HepG2 (cell line): ENCODE results near the gene EPO. TPM values are rescaled to one million over a fixed set of nuclear protein-coding genes. Genes with fewer than 3 reads are reported as not detected.

Experiments used
- BRF2 ChIP-seq: sonication (generic); formaldehyde crosslinking; IDR thresholded peaks from 2 replicates; pipeline ENCODE4 v1.8.1; 2022; ENCODE audit warnings: mild to moderate bottlenecking, missing genetic modification reagents
- CBFB ChIP-seq: sonication (generic); formaldehyde crosslinking; IDR thresholded peaks from 2 replicates; pipeline ENCODE4 v1.4.0; 2020; ENCODE audit warnings: missing genetic modification reagents
- CBX1 ChIP-seq: IDR thresholded peaks from one replicate; pipeline ENCODE4 v1.6.1; 2016; ENCODE audit warnings: antibody characterized with exemption, low read depth
- CREB3 ChIP-seq: sonication (generic); formaldehyde crosslinking; IDR thresholded peaks from 2 replicates; pipeline ENCODE4 v1.5.0; 2020; ENCODE audit warnings: missing genetic modification reagents
- ETV6 ChIP-seq: sonication (generic); formaldehyde crosslinking; conservative IDR thresholded peaks from 2 replicates; pipeline ENCODE4 v1.4.0; 2020; ENCODE audit warnings: missing genetic modification reagents
- GZF1 ChIP-seq: sonication (generic); formaldehyde crosslinking; IDR thresholded peaks from 2 replicates; pipeline ENCODE4 v1.5.1; 2020; ENCODE audit warnings: mild to moderate bottlenecking, missing genetic modification reagents
- KDM5A ChIP-seq: fragments of 200-600 bp; sonication (generic); IDR thresholded peaks from 2 replicates; pipeline ENCODE4 v1.7.0; 2018; ENCODE audit warnings: antibody characterized with exemption, mild to moderate bottlenecking, low read length, borderline replicate concordance
- MED1 ChIP-seq: sonication (generic); formaldehyde crosslinking; IDR thresholded peaks from 2 replicates; pipeline ENCODE4 v1.4.0; 2020; ENCODE audit warnings: missing genetic modification reagents
- MTA1 ChIP-seq: sonication (generic); formaldehyde crosslinking; IDR thresholded peaks from 2 replicates; pipeline ENCODE4 v1.4.0; 2020; ENCODE audit warnings: missing genetic modification reagents, mild to moderate bottlenecking, borderline replicate concordance
- MTF1 ChIP-seq: sonication (generic); formaldehyde crosslinking; IDR thresholded peaks from 2 replicates; pipeline ENCODE4 v1.5.0; 2020; ENCODE audit warnings: missing genetic modification reagents
- MYPOP ChIP-seq: sonication (generic); formaldehyde crosslinking; IDR thresholded peaks from 2 replicates; pipeline ENCODE4 v1.8.1; 2023; ENCODE audit warnings: mild to moderate bottlenecking, moderate library complexity, missing genetic modification reagents
- RBM39 ChIP-seq: fragments of 200-400 bp; formaldehyde crosslinking; IDR thresholded peaks from one replicate; pipeline ENCODE4 v1.6.1; 2018; ENCODE audit warnings: antibody characterized with exemption, mild to moderate bottlenecking, low read depth, low read length; ENCODE audit not compliant: poor library complexity, severe bottlenecking
- SAP130 ChIP-seq: IDR thresholded peaks from 2 replicates; pipeline ENCODE4 v1.6.1; 2016; ENCODE audit warnings: low read depth
- SIN3A ChIP-seq: IDR thresholded peaks from 2 replicates; pipeline ENCODE4 v1.6.1; 2011; ENCODE audit warnings: low read depth, mild to moderate bottlenecking, control low read depth, low read length, borderline replicate concordance
- SP5 ChIP-seq: IDR thresholded peaks from 2 replicates; pipeline ENCODE4 v1.6.1; 2016; ENCODE audit warnings: low read depth, borderline replicate concordance
- TCF12 ChIP-seq, 2 experiments: fragments of 450-650 bp in 1 of 2; sonication (generic) in 1 of 2; formaldehyde crosslinking in 1 of 2; IDR thresholded peaks; 2 replicates each; pipeline versions ENCODE4 v1.6.1 to v1.8.0; 2017 to 2022; ENCODE audit warnings: antibody characterized with exemption in 1 of 2, mild to moderate bottlenecking in 1 of 2, missing genetic modification reagents in 1 of 2, moderate library complexity in 1 of 2
- ZFP62 ChIP-seq: sonication (generic); formaldehyde crosslinking; IDR thresholded peaks from 2 replicates; pipeline ENCODE4 v1.4.0; 2020; ENCODE audit warnings: missing genetic modification reagents
- ZNF546 ChIP-seq: sonication (generic); formaldehyde crosslinking; conservative IDR thresholded peaks from 2 replicates; pipeline ENCODE4 v1.8.1; 2023; ENCODE audit warnings: mild to moderate bottlenecking, missing genetic modification reagents
- ZNF558 ChIP-seq: sonication (generic); formaldehyde crosslinking; IDR thresholded peaks from 2 replicates; pipeline ENCODE4 v1.9.0; 2022; ENCODE audit warnings: mild to moderate bottlenecking, missing genetic modification reagents, borderline replicate concordance
- ZNF577 ChIP-seq: sonication (generic); formaldehyde crosslinking; IDR thresholded peaks from 2 replicates; pipeline ENCODE4 v1.4.0; 2020; ENCODE audit warnings: mild to moderate bottlenecking, low read depth, missing genetic modification reagents, borderline replicate concordance
- ZNF720 ChIP-seq: sonication (generic); formaldehyde crosslinking; IDR thresholded peaks from 2 replicates; pipeline ENCODE4 v1.4.0; 2020; ENCODE audit warnings: missing genetic modification reagents
- ZNF772 ChIP-seq: sonication (generic); formaldehyde crosslinking; IDR thresholded peaks from 2 replicates; pipeline ENCODE4 v1.5.0; 2020; ENCODE audit warnings: mild to moderate bottlenecking, missing genetic modification reagents
- ZNF777 ChIP-seq: sonication (generic); formaldehyde crosslinking; IDR thresholded peaks from 2 replicates; pipeline ENCODE4 v1.4.0; 2020; ENCODE audit warnings: missing genetic modification reagents
- polyA plus RNA-seq, 8 experiments: library from polyadenylated mRNA; depleted of rRNA in 3 of 8; stranded (reverse) in 7 of 8; unstranded in 1 of 8; fragments of >200 nt; fragmentation: Illumina TruSeq in 4 of 8; extraction: Trizol in 4 of 8; gene quantifications; 2 replicates each; pipeline versions ENCODE4 v1.2.1 to v1.2.3, GENCODE V29; 2011 to 2016; ENCODE audit warnings: low read depth in 4 of 8, missing spikeins in 1 of 8, mixed read lengths in 1 of 8; ENCODE audit not compliant: insufficient read depth in 1 of 8
- total RNA-seq, 5 experiments: library from RNA; depleted of rRNA; stranded (reverse); fragments of >200 nt; fragmentation: Illumina TruSeq; extraction: Trizol; gene quantifications; 2 replicates each; pipeline ENCODE4 v1.2.3, GENCODE V29; 2016; ENCODE audit warnings: low read depth in 1 of 5

EPO gene
- total and polyA plus RNA-seq, 2 of the 13 experiments (the other 11 are each of a cell fraction or from before 2014, with no cell fraction given): 10.3 to 25.7 TPM

GRCh38 chr7:100674411-100675104 lies 45.7 kb upstream of the EPO start (continued):
- TF ChIP-seq ZNF546 (no peak), SAP130 (CRISPR knock-in tag) (no peak; the same call in 1 of the 2 replicates), TCF12 (IDR thresholded peaks at IDR 0.05) (no peak), TCF12 (CRISPR knock-in tag; IDR thresholded peaks at IDR 0.05) (no peak), ZNF777 (0 out of 2 replicates have a peak, but pooled peaks have one; percentile 19), RBM39 (peak; percentile 53), ZNF558 (peak; percentile 16; the same call in 1 of the 2 replicates), KDM5A (peak; percentile 32; the same call in 1 of the 2 replicates), CBX1 (no peak), MTA1 (CRISPR knock-in tag) (no peak), SIN3A (0 out of 2 replicates have a peak, but pooled peaks have one; percentile 2), CBFB (no peak), ETV6 (CRISPR knock-in tag) (no peak), MTF1 (no peak), GZF1 (peak; percentile 74; the same call in 1 of the 2 replicates), CREB3 (CRISPR knock-in tag) (no peak), ZFP62 (CRISPR knock-in tag) (no peak), MED1 (CRISPR knock-in tag) (no peak), ZNF772 (CRISPR knock-in tag) (no peak), SP5 (CRISPR knock-in tag) (no peak), ZNF720 (CRISPR knock-in tag) (no peak), ZNF577 (CRISPR knock-in tag) (no peak), MYPOP (CRISPR knock-in tag) (0 out of 2 replicates have a peak, but pooled peaks have one; percentile 39), BRF2 (CRISPR knock-in tag) (no peak)
